Skin of body (tissue), 2 donors: ENCODE measurements around the gene CEP72. TPM values are rescaled to one million over a fixed set of nuclear protein-coding genes. Genes with fewer than 3 reads are reported as not detected.
"Not testable (repeated sequence)": the region's sequence is repeated elsewhere in the genome, so short reads cannot be mapped to it uniquely, and the experiment has no call there.

Experiments used
- DNase-seq: peaks from one replicate; lab custom pipeline; 2025; lab: John Stamatoyannopoulos, UW
- total RNA-seq: library from RNA; depleted of rRNA; stranded (reverse); fragments of >200 nt; gene quantifications from one replicate; pipeline ENCODE4 v1.2.3, GENCODE V29; 2014

The CEP72 gene
- total RNA-seq, 1 donor from 2014 or later = 4.4 TPM

GRCh38 chr5:670396-671270, 58.5 kb downstream of the CEP72 start:
- DNase-seq = no peak

- peak; percentile 24 for DNase-seq
Observed at GRCh38 chr5:671459-672328, 59.6 kb downstream of the CEP72 start.

GRCh38 chr5:672329-673160, 60.4 kb downstream of the CEP72 start:
- peak; percentile 87 for DNase-seq

GRCh38 chr5:673161-673830, 61.2 kb downstream of the CEP72 start:
- no peak for DNase-seq

- DNase-seq = no peak
Observed at GRCh38 chr5:673831-674629, 61.9 kb downstream of the CEP72 start.

GRCh38 chr5:674630-675011, 62.5 kb downstream of the CEP72 start:
- DNase-seq = no peak

GRCh38 chr5:675111-675870, 63.2 kb downstream of the CEP72 start:
- no peak for DNase-seq

- no peak for DNase-seq
Observed at GRCh38 chr5:675871-676698, 63.9 kb downstream of the CEP72 start.

- no peak for DNase-seq
Observed at GRCh38 chr5:676699-677076, 64.5 kb downstream of the CEP72 start.

- no peak for DNase-seq
Observed at GRCh38 chr5:677131-678101, 65.3 kb downstream of the CEP72 start.

GRCh38 chr5:678521-678920, 66.4 kb downstream of the CEP72 start:
- DNase-seq = not testable (repeated sequence)

GRCh38 chr5:679166-679895, 67.2 kb downstream of the CEP72 start:
- DNase-seq = not testable (repeated sequence)

- DNase-seq = not testable (repeated sequence)
Observed at GRCh38 chr5:680118-680795, 68.1 kb downstream of the CEP72 start.

- not testable (repeated sequence) for DNase-seq
Observed at GRCh38 chr5:680836-681235, 68.7 kb downstream of the CEP72 start.

- not testable (repeated sequence) for DNase-seq
Observed at GRCh38 chr5:681317-682191, 69.4 kb downstream of the CEP72 start.
